Left kidney (tissue), 2 donors: Measurements from ENCODE around the gene SLCO4A1. TPM values are rescaled to one million over a fixed set of nuclear protein-coding genes. Genes with fewer than 3 reads are reported as not detected.

Experiments
- DNase-seq: peaks from one replicate; pipeline ENCODE4 v3.0.0-alpha.2; 2013
- polyA plus RNA-seq: library from polyadenylated mRNA; unstranded; fragments of 120-200 nt; gene quantifications from one replicate; pipeline ENCODE4 v1.2.1, GENCODE V29; 2013; ENCODE audit not compliant: insufficient read length

The SLCO4A1 gene
- polyA plus RNA-seq, 1 donor: 2.0 TPM

GRCh38 chr20:62700261-62700930 lies 58.1 kb downstream of the SLCO4A1 start:
- DNase-seq: no peak

- DNase-seq: no peak
Observed at GRCh38 chr20:62701161-62702012, 59.1 kb downstream of the SLCO4A1 start.

GRCh38 chr20:62702013-62702300 lies 59.7 kb downstream of the SLCO4A1 start:
- DNase-seq: no peak

- DNase-seq: no peak
Observed at GRCh38 chr20:62702895-62703852, 60.9 kb downstream of the SLCO4A1 start.

GRCh38 chr20:62703853-62704228 lies 61.5 kb downstream of the SLCO4A1 start:
- DNase-seq: no peak

GRCh38 chr20:62704341-62704948 lies 62.1 kb downstream of the SLCO4A1 start:
- DNase-seq: peak; percentile 93

GRCh38 chr20:62705627-62706026 lies 63.3 kb downstream of the SLCO4A1 start:
- no peak for DNase-seq

- no peak for DNase-seq
Observed at GRCh38 chr20:62706344-62706743, 64.0 kb downstream of the SLCO4A1 start.

GRCh38 chr20:62706857-62707256 lies 64.6 kb downstream of the SLCO4A1 start:
- no peak for DNase-seq

- DNase-seq: no peak
Observed at GRCh38 chr20:62707276-62707920, 65.1 kb downstream of the SLCO4A1 start.

- no peak for DNase-seq
Observed at GRCh38 chr20:62707921-62708521, 65.7 kb downstream of the SLCO4A1 start.

- no peak for DNase-seq
Observed at GRCh38 chr20:62708591-62709536, 66.6 kb downstream of the SLCO4A1 start, which contains the start of gene NTSR1. Gene NTSR1 (plus strand): TSS chr20:62708836. CDS start chr20:62709208, 372 bp downstream.

- no peak for DNase-seq
Observed at GRCh38 chr20:62709537-62709905, 67.2 kb downstream of the SLCO4A1 start.

GRCh38 chr20:62710221-62710885 lies 68.0 kb downstream of the SLCO4A1 start:
- no peak for DNase-seq

- DNase-seq: no peak
Observed at GRCh38 chr20:62710886-62711702, 68.8 kb downstream of the SLCO4A1 start.

GRCh38 chr20:62711703-62712101 lies 69.4 kb downstream of the SLCO4A1 start:
- no peak for DNase-seq

GRCh38 chr20:62712606-62713005 lies 70.3 kb downstream of the SLCO4A1 start:
- DNase-seq: no peak

GRCh38 chr20:62714006-62714405 lies 71.7 kb downstream of the SLCO4A1 start:
- no peak for DNase-seq
